Colonic mucosa (tissue), 4 donors: Measurements from ENCODE around the gene MCRIP1. TPM values are rescaled to one million over a fixed set of nuclear protein-coding genes. Genes with fewer than 3 reads are reported as not detected.

Source experiments
- DNase-seq: peaks from one replicate; pipeline ENCODE4 v3.0.0-alpha.2; 2020
- H3K27ac ChIP-seq: fragments of 200-600 bp; one replicate; pipeline ENCODE4 v1.8.0; 2021
- H3K27me3 ChIP-seq: fragments of 200-600 bp; one replicate; pipeline ENCODE4 v1.8.0; 2021
- H3K36me3 ChIP-seq: fragments of 200-600 bp; one replicate; pipeline ENCODE4 v1.8.0; 2021
- H3K4me1 ChIP-seq: fragments of 200-600 bp; one replicate; pipeline ENCODE4 v1.8.0; 2021; ENCODE audit warnings: mild to moderate bottlenecking
- H3K4me3 ChIP-seq: fragments of 200-600 bp; one replicate; pipeline ENCODE4 v1.8.0; 2021
- H3K9ac ChIP-seq, 2 donors: one replicate each; pipeline ENCODE4 v1.7.0; 2013; ENCODE audit warnings: control low read depth in 2 of 2, low read depth in 2 of 2, low read length in 2 of 2
- H3K9me3 ChIP-seq: fragments of 200-600 bp; one replicate; pipeline ENCODE4 v1.8.0; 2021
- CTCF ChIP-seq: fragments of 200-600 bp; IDR thresholded peaks from one replicate; pipeline ENCODE4 v1.8.0; 2022; ENCODE audit warnings: antibody characterized with exemption, mild to moderate bottlenecking
- intact Hi-C: fragments of 100-400 bp; cut with DNase I; formaldehyde crosslinking; loops from one replicate; pipeline ENCODE4 v1.14.1; 2022
- total RNA-seq, 2 donors: library from RNA; stranded (reverse); fragmentation: NEBNext Ultra II Directional in 1 of 2; extraction: Animal tissue kit (Norgen Biotek cat#: 25700) in 1 of 2; gene quantifications; one replicate each; pipeline ENCODE4 v1.2.1, GENCODE V29; 2021
- donor health status: healthy.
- donor health status: DM: no; HTN: no; CAD: no.
- donor health status: DM: no; HTN: no; CAD: no.

The MCRIP1 gene
- total RNA-seq, 2 donors from 2014 or later, result 25.9 to 26.2 TPM

- intact Hi-C loops, result no loop called here
- H3K36me3 ChIP-seq, result no peaks in the 10 kb centered on the region
- peaks cover 14% of the 10 kb centered on the region for H3K4me1 ChIP-seq
- DNase-seq, result no peak
- H3K27ac ChIP-seq, result peak overlapping the region; percentile 76
- H3K4me3 ChIP-seq, result no peak overlapping the region
- H3K9ac ChIP-seq, result peak overlapping the region; percentile 74 to 81
- H3K27me3 ChIP-seq, result no peaks in the 10 kb centered on the region
- TF ChIP-seq CTCF, result no peak
- H3K9me3 ChIP-seq, result no peaks in the 10 kb centered on the region
Observed at GRCh38 chr17:81822312-81822637, 10.8 kb downstream of the MCRIP1 start.

DNA sequence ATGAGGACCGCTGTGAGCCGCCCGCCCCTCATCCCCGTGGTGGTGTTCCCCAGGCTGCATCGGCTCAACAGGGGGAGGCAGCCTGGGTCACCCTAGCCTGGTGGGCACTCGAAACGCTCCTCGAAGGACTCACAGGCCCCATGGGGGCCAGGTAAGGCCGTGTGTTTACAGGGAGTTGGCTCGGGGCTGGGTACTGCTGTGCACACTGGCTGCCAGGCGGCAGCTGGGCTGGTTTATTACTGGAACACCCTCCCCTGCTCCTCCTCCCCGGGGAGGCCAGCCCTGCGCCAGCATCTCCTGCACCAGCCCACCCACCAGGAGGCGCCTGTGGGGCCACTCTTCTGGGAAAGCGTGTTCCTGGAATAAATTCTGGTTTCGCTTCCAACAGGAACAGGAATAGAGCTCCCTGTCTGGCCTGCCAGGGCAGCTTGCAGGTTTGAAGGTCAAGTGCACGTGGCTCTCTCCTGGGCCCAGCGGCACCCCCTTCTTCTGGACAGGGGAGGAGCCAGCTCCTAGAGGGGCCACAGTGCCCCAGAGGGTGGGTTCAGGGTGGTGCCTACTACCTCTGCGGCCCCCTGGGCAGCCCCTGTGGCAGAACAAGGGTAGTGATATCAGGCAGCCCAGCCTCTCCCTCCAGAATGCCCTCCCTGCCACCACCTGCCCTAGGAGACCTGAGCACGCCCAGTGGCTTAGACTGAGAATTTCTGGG lies 11.3 kb downstream of the MCRIP1 start:
- Histone ChIP-seq H3K9ac (peak overlapping the region; percentile 74 to 81), H3K9me3 (no peaks in the 10 kb centered on the region), H3K4me1 (peaks cover 14% of the 10 kb centered on the region), H3K27me3 (no peaks in the 10 kb centered on the region), H3K4me3 (no peak overlapping the region), H3K27ac (peak overlapping the region; percentile 76), H3K36me3 (no peaks in the 10 kb centered on the region)
- peak; percentile 97 for DNase-seq
- intact Hi-C loops, result no loop called here
- peak; percentile 68 for TF ChIP-seq CTCF

DNA sequence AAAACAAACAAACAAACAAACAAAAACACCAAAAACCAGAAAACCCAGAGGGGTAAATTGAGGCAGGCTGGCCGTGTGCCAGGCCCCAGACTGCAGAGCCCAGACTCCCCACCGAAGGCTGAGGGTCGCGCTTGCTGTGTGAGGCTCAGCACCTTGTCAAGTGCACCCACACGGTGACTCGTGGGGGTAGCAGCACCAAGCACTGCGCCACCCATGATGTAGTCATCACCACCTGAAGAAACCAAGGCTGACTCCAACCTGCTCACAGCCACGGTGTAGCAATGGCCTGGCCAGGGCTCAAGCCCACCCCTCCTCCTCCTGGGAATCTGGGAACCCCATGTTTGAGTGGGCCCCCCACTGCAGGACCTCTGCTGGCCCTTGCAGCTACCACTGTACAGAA lies 11.9 kb downstream of the MCRIP1 start:
- Histone ChIP-seq H3K4me1 (peaks cover 14% of the 10 kb centered on the region), H3K4me3 (no peak overlapping the region), H3K27ac (peak overlapping the region; percentile 76), H3K9ac (peak overlapping the region; percentile 50 to 66), H3K27me3 (no peaks in the 10 kb centered on the region), H3K9me3 (no peaks in the 10 kb centered on the region), H3K36me3 (no peaks in the 10 kb centered on the region)
- no peak for DNase-seq
- intact Hi-C loops, result no loop called here
- no peak for TF ChIP-seq CTCF

DNA sequence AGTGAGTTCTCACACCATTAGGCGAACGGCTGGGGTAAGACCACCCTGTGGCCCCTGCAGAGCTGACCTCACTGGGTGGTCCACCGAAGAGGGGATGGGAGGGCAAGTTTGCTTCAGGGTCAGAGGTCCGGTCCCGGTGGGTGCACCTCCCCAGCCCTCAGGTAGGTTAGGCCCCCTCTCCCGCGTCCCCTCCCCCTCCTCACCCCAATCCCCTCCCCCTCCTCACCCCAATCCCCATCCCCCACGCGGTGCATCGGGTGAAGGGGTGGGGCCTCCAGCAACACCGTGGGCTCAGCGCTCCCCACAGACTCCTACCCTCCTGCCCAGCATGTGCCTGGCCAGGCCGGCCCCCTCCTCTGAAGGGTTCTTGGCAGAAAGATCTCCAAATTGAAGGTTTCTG lies 13.4 kb downstream of the MCRIP1 start:
- Histone ChIP-seq H3K27me3 (no peaks in the 10 kb centered on the region), H3K4me3 (no peak overlapping the region), H3K36me3 (no peaks in the 10 kb centered on the region), H3K27ac (no peak overlapping the region), H3K9me3 (no peaks in the 10 kb centered on the region), H3K4me1 (peaks cover 18% of the 10 kb centered on the region), H3K9ac (no peak overlapping the region)
- DNase-seq, result no peak
- intact Hi-C loops, result no loop called here
- no peak for TF ChIP-seq CTCF

DNA sequence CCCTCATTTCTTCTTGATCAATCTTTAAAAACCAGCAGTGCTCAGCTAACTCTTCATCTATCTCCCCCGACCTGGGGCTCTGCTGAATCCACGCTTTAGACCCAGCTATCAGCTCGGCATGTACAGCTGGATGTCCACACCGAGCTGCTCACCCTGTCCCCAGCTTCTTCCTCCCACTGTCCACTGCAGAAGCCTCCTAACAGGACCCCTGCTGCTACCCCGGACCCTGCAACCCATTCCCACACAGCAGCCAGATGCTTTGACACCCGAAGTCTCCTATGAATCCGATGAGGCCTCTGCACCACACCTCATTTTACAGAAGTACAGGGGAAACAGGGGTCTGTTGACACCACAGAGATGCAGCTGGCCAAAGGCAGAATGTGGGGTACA lies 15.3 kb downstream of the MCRIP1 start:
- Histone ChIP-seq H3K27me3 (no peaks in the 10 kb centered on the region), H3K4me3 (no peak overlapping the region), H3K9me3 (no peaks in the 10 kb centered on the region), H3K27ac (no peak overlapping the region), H3K4me1 (peaks cover 18% of the 10 kb centered on the region), H3K9ac (no peak overlapping the region), H3K36me3 (no peaks in the 10 kb centered on the region)
- DNase-seq, result no peak
- intact Hi-C loops, result no loop called here
- no peak for TF ChIP-seq CTCF
